CD14-positive monocyte (primary cell): Measurements from ENCODE around the gene SORBS2. TPM values are rescaled to one million over a fixed set of nuclear protein-coding genes. Genes with fewer than 3 reads are reported as not detected.
A peak's percentile ranks its signal among the peaks of the same experiment; 100 is the strongest.

Experiments
- DNase-seq, 3 donors: peaks; one replicate each; pipeline ENCODE4 v3.0.0-alpha.2; 2011 to 2022
- H2AFZ ChIP-seq: 2 replicates; pipeline ENCODE4 v1.6.0; 2012; ENCODE audit warnings: mild to moderate bottlenecking, low read depth, low read length, inconsistent platforms; ENCODE audit not compliant: insufficient read depth, poor library complexity, severe bottlenecking
- H3K27ac ChIP-seq, 2 donors: 1 replicate in 1 of 2; 2 replicates in 1 of 2; pipeline ENCODE4 v1.5.1; 2012 to 2013; ENCODE audit warnings: low read length in 2 of 2, control low read depth in 1 of 2, inconsistent platforms in 1 of 2, low read depth in 1 of 2, mild to moderate bottlenecking in 1 of 2
- H3K27me3 ChIP-seq, 2 donors: one replicate each; pipeline versions ENCODE4 v1.6.0 to v1.6.1; 2011 to 2013; ENCODE audit warnings: low read length in 2 of 2; ENCODE audit not compliant: control insufficient read depth in 2 of 2, insufficient read depth in 2 of 2
- H3K36me3 ChIP-seq, 2 donors: replicated peaks in 1 of 2; 1 replicate in 1 of 2; 2 replicates in 1 of 2; pipeline versions ENCODE4 v1.5.1 to v1.6.1; 2012 to 2013; ENCODE audit warnings: low read length in 2 of 2, control low read depth in 1 of 2, inconsistent platforms in 1 of 2, mild to moderate bottlenecking in 1 of 2; ENCODE audit not compliant: insufficient read depth in 2 of 2, control insufficient read depth in 1 of 2
- H3K4me1 ChIP-seq, 2 donors: 1 replicate in 1 of 2; 2 replicates in 1 of 2; pipeline versions ENCODE4 v1.5.1 to v1.6.1; 2012 to 2013; ENCODE audit warnings: low read length in 2 of 2, control low read depth in 1 of 2, inconsistent platforms in 1 of 2, mild to moderate bottlenecking in 1 of 2, moderate library complexity in 1 of 2; ENCODE audit not compliant: insufficient read depth in 2 of 2, control insufficient read depth in 1 of 2
- H3K4me2 ChIP-seq: replicated peaks from 2 replicates; pipeline ENCODE3; 2012; ENCODE audit warnings: low read length, moderate library complexity, mild to moderate bottlenecking; ENCODE audit not compliant: poor library complexity, severe bottlenecking; ENCODE audit errors: extremely low read depth
- H3K4me3 ChIP-seq, 3 experiments: fragments of 200-600 bp in 1 of 3; sonication (generic) in 1 of 3; replicated peaks in 1 of 3; 1 replicate in 2 of 3; 2 replicates in 1 of 3; pipeline ENCODE4 v1.5.1; 2011 to 2013; ENCODE audit warnings: low read length in 3 of 3, mild to moderate bottlenecking in 3 of 3, control low read depth in 2 of 3, low read depth in 2 of 3, inconsistent platforms in 1 of 3, moderate library complexity in 1 of 3
- H3K79me2 ChIP-seq: 2 replicates; pipeline ENCODE4 v1.6.0; 2012; ENCODE audit warnings: mild to moderate bottlenecking, control low read depth, inconsistent platforms, low read length, moderate library complexity; ENCODE audit not compliant: insufficient read depth
- H3K9ac ChIP-seq: 2 replicates; pipeline ENCODE4 v1.6.0; 2017; ENCODE audit warnings: low read length, mild to moderate bottlenecking; ENCODE audit not compliant: insufficient read depth, poor library complexity, severe bottlenecking
- H3K9me3 ChIP-seq, 2 donors: replicated peaks in 1 of 2; 1 replicate in 1 of 2; 2 replicates in 1 of 2; pipeline versions ENCODE4 v1.5.1 to v1.6.1; 2012 to 2013; ENCODE audit warnings: low read length in 2 of 2, control low read depth in 1 of 2; ENCODE audit not compliant: control insufficient read depth in 1 of 2, insufficient read depth in 1 of 2
- H4K20me1 ChIP-seq: 2 replicates; pipeline ENCODE4 v1.6.0; 2012; ENCODE audit warnings: mild to moderate bottlenecking, low read length, control low read depth, moderate library complexity; ENCODE audit not compliant: insufficient read depth
- H3K27ac Mint-ChIP-seq, 7 donors: one replicate each; pipeline ENCODE4 v1.8.0; 2020; ENCODE audit warnings: mild to moderate bottlenecking in 7 of 7, mixed read lengths in 7 of 7, moderate library complexity in 6 of 7, inconsistent platforms in 2 of 7
- H3K27me3 Mint-ChIP-seq, 3 donors: one replicate each; pipeline ENCODE4 v1.8.0; 2021 to 2022; ENCODE audit warnings: low read depth in 3 of 3, mild to moderate bottlenecking in 3 of 3, mixed read lengths in 3 of 3, moderate library complexity in 3 of 3, inconsistent platforms in 1 of 3
- H3K36me3 Mint-ChIP-seq, 2 donors: one replicate each; pipeline ENCODE4 v1.8.0; 2020; ENCODE audit warnings: mixed read lengths in 2 of 2, inconsistent platforms in 1 of 2, mild to moderate bottlenecking in 1 of 2
- H3K4me1 Mint-ChIP-seq: one replicate; pipeline ENCODE4 v1.8.0; 2020; ENCODE audit warnings: mild to moderate bottlenecking, mixed read lengths
- H3K4me3 Mint-ChIP-seq, 2 donors: one replicate each; pipeline ENCODE4 v1.8.0; 2020; ENCODE audit warnings: mild to moderate bottlenecking in 2 of 2, mixed read lengths in 2 of 2, moderate library complexity in 1 of 2
- H3K9me3 Mint-ChIP-seq, 7 donors: one replicate each; pipeline ENCODE4 v1.8.0; 2020 to 2022; ENCODE audit warnings: mixed read lengths in 7 of 7, mild to moderate bottlenecking in 6 of 7, moderate library complexity in 6 of 7, inconsistent platforms in 2 of 7
- CTCF ChIP-seq: fragments of 200-600 bp; IDR thresholded peaks from one replicate; pipeline ENCODE4 v1.8.0; 2022; ENCODE audit warnings: antibody characterized with exemption, mild to moderate bottlenecking
- WGBS: methylation state at CpG from one replicate; pipeline ENCODE4 v1.1.5; 2013; ENCODE audit warnings: missing lambda C conversion rate; ENCODE audit not compliant: insufficient coverage; 5-methylcytosine and 5-hydroxymethylcytosine counted together
- intact Hi-C, 2 donors: fragments of 100-400 bp; cut with micrococcal nuclease; formaldehyde crosslinking; loops; one replicate each; pipeline versions ENCODE4 v1.15.0 to v1.15.1; 2023
- polyA plus RNA-seq, 3 donors: library from polyadenylated mRNA; depleted of rRNA in 1 of 3; unstranded in 2 of 3; stranded (reverse) in 1 of 3; fragments of 300-500 nt in 2 of 3; fragments of >200 nt in 1 of 3; fragmentation: Illumina TruSeq in 2 of 3; gene quantifications; 1 replicate in 2 of 3; 2 replicates in 1 of 3; pipeline ENCODE4 v1.2.3, GENCODE V29; 2012 to 2021

The SORBS2 gene
- polyA plus RNA-seq, 3 donors: not detected

DNA sequence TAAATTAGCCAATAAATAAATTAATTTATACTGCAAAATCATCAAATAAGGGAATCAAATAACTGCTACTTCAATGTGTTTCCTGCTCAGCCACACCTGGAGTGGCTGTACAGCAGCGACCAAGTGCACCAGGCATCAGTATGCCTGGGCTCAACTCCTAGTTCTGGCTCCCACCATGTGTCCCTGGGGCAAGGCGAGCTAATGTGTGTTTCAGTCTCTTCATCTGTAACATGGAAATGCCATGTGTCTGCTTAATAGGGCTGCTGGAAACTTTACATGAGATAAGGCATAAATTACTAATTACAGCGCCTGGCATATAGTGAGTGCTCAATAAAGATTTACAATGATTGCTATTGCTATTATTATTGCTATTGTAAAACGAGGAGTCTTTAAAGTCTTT lies 167.6 kb downstream of the SORBS2 start:
- Histone ChIP-seq H3K27ac (no peak overlapping the region), H3K4me2 (no peak overlapping the region), H3K4me3 (no peak overlapping the region), H4K20me1 (no peaks in the 10 kb centered on the region), H3K9me3 (no peaks in the 10 kb centered on the region), H3K79me2 (no peaks in the 10 kb centered on the region), H3K9ac (no peak overlapping the region), H3K27me3 (peaks cover 8 to 11% of the 10 kb centered on the region in 2 donors), H3K4me1 (no peaks in the 10 kb centered on the region), H2AFZ (no peak overlapping the region), H3K36me3 (no peaks in the 10 kb centered on the region)
- Mint-ChIP-seq H3K27ac (no peak overlapping the region), H3K4me1 (no peaks in the 10 kb centered on the region), H3K4me3 (peak overlapping the region in 1 of 2 donors; percentile 11), H3K27me3 (peaks cover 15 to 29% (median 20%) of the 10 kb centered on the region in 3 donors), H3K36me3 (no peaks in the 10 kb centered on the region), H3K9me3 (peaks cover 0 to under 1% (median 0%) of the 10 kb centered on the region in 7 donors)
- TF ChIP-seq CTCF: no peak
- intact Hi-C loops: loop anchor here in 1 of 2 donors (5.0 kb wide), 1 partner anchor 393 kb away; no protein-coding TSS in a partner anchor
- WGBS: 100% methylated on average over 1 of the region's 4 CpGs
- no peak for DNase-seq

DNA sequence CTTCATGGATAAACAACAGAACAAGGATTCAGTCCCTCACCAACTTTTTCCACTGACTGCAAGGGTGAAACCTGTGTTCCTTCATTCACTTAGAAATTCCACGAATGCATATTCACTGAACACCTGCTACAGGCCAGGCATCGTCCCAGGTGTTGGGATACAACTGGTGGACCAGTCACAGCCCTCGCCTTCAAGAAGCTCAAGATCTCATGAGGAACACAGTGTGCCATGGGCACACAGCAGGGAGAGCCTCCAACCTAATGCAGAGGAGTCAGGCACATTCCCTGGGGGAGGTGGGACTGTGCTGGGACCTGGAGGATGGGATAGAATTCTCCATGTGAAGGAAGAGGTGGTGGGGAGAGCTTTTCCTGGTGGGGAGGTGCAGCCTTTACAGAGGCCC lies 169.1 kb downstream of the SORBS2 start:
- 83% methylated on average over 3 of the region's 3 CpGs for WGBS
- intact Hi-C loops: loop anchor here in 1 of 2 donors (5.0 kb wide), 1 partner anchor 394 kb away; no protein-coding TSS in a partner anchor
- no peaks in the 10 kb centered on the region for H3K4me1 Mint-ChIP-seq

More for the DNA sequence above, 169.1 kb downstream of the SORBS2 start:
- TF ChIP-seq CTCF: no peak
- H3K36me3 Mint-ChIP-seq: no peaks in the 10 kb centered on the region
- Histone ChIP-seq H3K9ac (no peak overlapping the region), H3K27me3 (peaks cover 16 to 26% of the 10 kb centered on the region in 2 donors), H3K27ac (no peak overlapping the region), H2AFZ (no peak overlapping the region), H3K4me1 (no peaks in the 10 kb centered on the region), H4K20me1 (no peaks in the 10 kb centered on the region), H3K4me3 (no peak overlapping the region), H3K9me3 (peaks cover 0 to 8% of the 10 kb centered on the region in 2 donors), H3K4me2 (no peak overlapping the region), H3K79me2 (no peaks in the 10 kb centered on the region), H3K36me3 (no peaks in the 10 kb centered on the region)
- no peak overlapping the region for H3K27ac Mint-ChIP-seq
- no peak overlapping the region for H3K4me3 Mint-ChIP-seq
- H3K9me3 Mint-ChIP-seq: peaks cover 0 to 2% (median 0%) of the 10 kb centered on the region in 7 donors
- no peak for DNase-seq
- H3K27me3 Mint-ChIP-seq: peaks cover 30 to 43% (median 32%) of the 10 kb centered on the region in 3 donors
